IMR-90 (cell line): ENCODE data around the gene ADGRG1.

Experiments
- BHLHE40 ChIP-seq: fragments of 150-350 bp; IDR thresholded peaks from 2 replicates; pipeline ENCODE4 v1.6.1; 2016; ENCODE audit warnings: mild to moderate bottlenecking, low read depth, low read length
- CEBPB ChIP-seq: IDR thresholded peaks from 2 replicates; pipeline ENCODE4 v1.6.1; 2012; ENCODE audit warnings: low read depth, low read length, improper control_type of control experiment
- CHD1 ChIP-seq: IDR thresholded peaks from 2 replicates; pipeline ENCODE4 v1.6.1; 2012; ENCODE audit warnings: low read depth, low read length, improper control_type of control experiment
- FOS ChIP-seq: fragments of 150-350 bp; IDR thresholded peaks from 2 replicates; pipeline ENCODE4 v1.6.1; 2016; ENCODE audit warnings: low read depth, low read length
- MAZ ChIP-seq: IDR thresholded peaks from 2 replicates; pipeline ENCODE4 v1.6.1; 2012; ENCODE audit warnings: low read depth, mild to moderate bottlenecking, low read length, improper control_type of control experiment, moderate library complexity, borderline replicate concordance
- MXI1 ChIP-seq: IDR thresholded peaks from 2 replicates; pipeline ENCODE4 v1.6.1; 2012; ENCODE audit warnings: low read depth, mild to moderate bottlenecking, low read length, moderate library complexity, borderline replicate concordance
- NFE2L2 ChIP-seq: fragments of 150-350 bp; IDR thresholded peaks from 2 replicates; pipeline ENCODE4 v1.6.1; 2016; ENCODE audit warnings: low read depth, mild to moderate bottlenecking, low read length
- POLR2A ChIP-seq: IDR thresholded peaks from 2 replicates; pipeline ENCODE4 v1.6.1; 2012; ENCODE audit warnings: mild to moderate bottlenecking, low read depth, low read length
- RCOR1 ChIP-seq: IDR thresholded peaks from 2 replicates; pipeline ENCODE4 v1.6.1; 2012; ENCODE audit warnings: mild to moderate bottlenecking, low read length, improper control_type of control experiment; ENCODE audit not compliant: insufficient replicate concordance
- RFX5 ChIP-seq: IDR thresholded peaks from 2 replicates; pipeline ENCODE4 v1.8.0; 2012; ENCODE audit warnings: low read depth, mild to moderate bottlenecking, low read length, moderate library complexity
- SMC3 ChIP-seq: fragments of 150-350 bp; IDR thresholded peaks from 2 replicates; pipeline ENCODE4 v1.6.1; 2016; ENCODE audit warnings: low read depth, mild to moderate bottlenecking, antibody characterized with exemption, low read length, moderate library complexity
- USF2 ChIP-seq: fragments of 150-350 bp; IDR thresholded peaks from 2 replicates; pipeline ENCODE4 v1.6.1; 2017; ENCODE audit warnings: mild to moderate bottlenecking, antibody characterized with exemption, low read length, low read depth
- TF ChIP-seq, protein P1 (sequence below): conservative IDR thresholded peaks from 2 replicates; pipeline ENCODE4 v1.5.1; 2012; ENCODE audit warnings: mild to moderate bottlenecking, low read depth, low read length, improper control_type of control experiment

DNA sequence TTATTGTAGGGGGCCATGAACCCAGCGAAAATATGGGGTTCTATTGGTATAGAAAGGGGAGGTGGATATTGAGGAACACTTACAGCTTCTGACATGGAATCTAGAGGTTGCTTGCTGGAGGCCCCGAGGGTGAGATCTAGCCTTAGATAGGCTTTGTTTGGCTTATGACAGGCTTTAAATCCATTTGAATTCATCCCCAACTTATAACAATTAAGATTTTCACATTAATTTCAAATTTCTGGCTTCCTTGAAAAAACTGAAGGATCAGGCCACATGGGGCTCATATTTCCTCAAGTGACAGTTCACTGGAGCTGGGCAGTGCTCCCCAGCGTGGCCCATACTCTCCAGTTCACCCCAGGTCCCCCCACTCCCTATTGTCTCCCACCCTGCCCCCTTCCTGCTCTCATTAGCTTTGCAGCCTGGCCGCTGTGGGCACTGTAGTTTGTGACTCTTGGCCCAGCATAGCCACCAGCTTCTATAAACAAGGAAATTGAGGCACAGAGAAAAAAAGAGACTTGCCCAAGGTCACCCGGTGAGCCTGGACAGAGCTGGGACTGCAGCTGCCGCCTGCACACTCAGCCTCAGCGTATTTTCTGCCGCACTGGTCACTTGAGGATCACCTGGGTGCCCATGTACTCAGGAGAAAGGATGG is 19.8 kb upstream of the ADGRG1 start:
- TF ChIP-seq, protein P1, sequence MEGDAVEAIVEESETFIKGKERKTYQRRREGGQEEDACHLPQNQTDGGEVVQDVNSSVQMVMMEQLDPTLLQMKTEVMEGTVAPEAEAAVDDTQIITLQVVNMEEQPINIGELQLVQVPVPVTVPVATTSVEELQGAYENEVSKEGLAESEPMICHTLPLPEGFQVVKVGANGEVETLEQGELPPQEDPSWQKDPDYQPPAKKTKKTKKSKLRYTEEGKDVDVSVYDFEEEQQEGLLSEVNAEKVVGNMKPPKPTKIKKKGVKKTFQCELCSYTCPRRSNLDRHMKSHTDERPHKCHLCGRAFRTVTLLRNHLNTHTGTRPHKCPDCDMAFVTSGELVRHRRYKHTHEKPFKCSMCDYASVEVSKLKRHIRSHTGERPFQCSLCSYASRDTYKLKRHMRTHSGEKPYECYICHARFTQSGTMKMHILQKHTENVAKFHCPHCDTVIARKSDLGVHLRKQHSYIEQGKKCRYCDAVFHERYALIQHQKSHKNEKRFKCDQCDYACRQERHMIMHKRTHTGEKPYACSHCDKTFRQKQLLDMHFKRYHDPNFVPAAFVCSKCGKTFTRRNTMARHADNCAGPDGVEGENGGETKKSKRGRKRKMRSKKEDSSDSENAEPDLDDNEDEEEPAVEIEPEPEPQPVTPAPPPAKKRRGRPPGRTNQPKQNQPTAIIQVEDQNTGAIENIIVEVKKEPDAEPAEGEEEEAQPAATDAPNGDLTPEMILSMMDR, result no peak
- TF ChIP-seq SMC3, result no peak
- no peak for TF ChIP-seq FOS
- no peak for TF ChIP-seq POLR2A
- TF ChIP-seq CEBPB, result no peak
- no peak for TF ChIP-seq NFE2L2
- TF ChIP-seq MAZ, result no peak
- TF ChIP-seq USF2, result no peak
- no peak for TF ChIP-seq RCOR1
- TF ChIP-seq RFX5, result no peak
- no peak for TF ChIP-seq BHLHE40
- TF ChIP-seq CHD1, result no peak
- TF ChIP-seq MXI1, result no peak
